Measurements from ENCODE around the gene EMC6.

DNA sequence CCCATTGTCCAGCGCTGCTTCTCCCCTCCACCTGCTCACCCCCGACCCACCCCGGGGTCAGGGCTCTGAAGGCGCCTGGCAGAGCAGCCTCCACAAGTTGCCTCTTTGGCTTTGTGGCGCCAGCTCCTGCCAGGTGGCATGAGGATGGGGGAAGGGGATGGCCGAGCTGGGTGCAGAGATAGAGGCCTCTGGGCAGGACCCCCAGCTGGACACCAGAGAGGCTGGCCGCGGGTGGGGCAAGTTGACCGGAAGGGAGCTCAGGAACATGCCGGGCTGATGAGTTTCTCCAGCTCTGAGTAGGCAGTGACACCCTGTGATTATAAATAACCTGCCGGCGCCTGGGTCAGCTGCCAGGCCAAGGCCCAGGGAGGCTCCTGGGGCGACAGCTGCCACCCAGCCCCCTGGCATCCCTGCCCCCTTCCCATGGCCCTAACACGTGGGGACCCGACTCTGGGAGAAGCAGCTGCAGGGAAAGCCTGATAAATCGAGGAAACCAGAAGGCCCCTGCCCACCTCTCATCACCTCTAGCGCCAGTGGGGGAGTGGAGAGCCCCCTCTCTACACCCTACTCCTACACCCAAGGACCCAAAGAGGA is 26.6 kb downstream of the EMC6 start:
- TF ChIP-seq, protein P1, sequence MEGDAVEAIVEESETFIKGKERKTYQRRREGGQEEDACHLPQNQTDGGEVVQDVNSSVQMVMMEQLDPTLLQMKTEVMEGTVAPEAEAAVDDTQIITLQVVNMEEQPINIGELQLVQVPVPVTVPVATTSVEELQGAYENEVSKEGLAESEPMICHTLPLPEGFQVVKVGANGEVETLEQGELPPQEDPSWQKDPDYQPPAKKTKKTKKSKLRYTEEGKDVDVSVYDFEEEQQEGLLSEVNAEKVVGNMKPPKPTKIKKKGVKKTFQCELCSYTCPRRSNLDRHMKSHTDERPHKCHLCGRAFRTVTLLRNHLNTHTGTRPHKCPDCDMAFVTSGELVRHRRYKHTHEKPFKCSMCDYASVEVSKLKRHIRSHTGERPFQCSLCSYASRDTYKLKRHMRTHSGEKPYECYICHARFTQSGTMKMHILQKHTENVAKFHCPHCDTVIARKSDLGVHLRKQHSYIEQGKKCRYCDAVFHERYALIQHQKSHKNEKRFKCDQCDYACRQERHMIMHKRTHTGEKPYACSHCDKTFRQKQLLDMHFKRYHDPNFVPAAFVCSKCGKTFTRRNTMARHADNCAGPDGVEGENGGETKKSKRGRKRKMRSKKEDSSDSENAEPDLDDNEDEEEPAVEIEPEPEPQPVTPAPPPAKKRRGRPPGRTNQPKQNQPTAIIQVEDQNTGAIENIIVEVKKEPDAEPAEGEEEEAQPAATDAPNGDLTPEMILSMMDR (IDR thresholded peaks at IDR 0.05): no peak
- no peak for TF ChIP-seq POLR2A (IDR thresholded peaks at IDR 0.05)
